CD4-positive, alpha-beta T cell treated with Interferon gamma for 1 hour (primary cell): ENCODE results near the gene C11orf54.
"Not testable (repeated sequence)": the region's sequence is repeated elsewhere in the genome, so short reads cannot be mapped to it uniquely, and the experiment has no call there.

ENCODE experiments used
- DNase-seq: peaks from one replicate; pipeline ENCODE4 v3.0.0-alpha.2; 2020

The C11orf54 gene

GRCh38 chr11:93772123-93772522 is 30.7 kb downstream of the C11orf54 start:
- no peak for DNase-seq

- DNase-seq, result no peak
These were observed 31.6 kb downstream of the C11orf54 start for GRCh38 chr11:93773045-93773477.

- DNase-seq, result no peak
These were observed 32.2 kb downstream of the C11orf54 start for GRCh38 chr11:93773601-93774200.

DNA sequence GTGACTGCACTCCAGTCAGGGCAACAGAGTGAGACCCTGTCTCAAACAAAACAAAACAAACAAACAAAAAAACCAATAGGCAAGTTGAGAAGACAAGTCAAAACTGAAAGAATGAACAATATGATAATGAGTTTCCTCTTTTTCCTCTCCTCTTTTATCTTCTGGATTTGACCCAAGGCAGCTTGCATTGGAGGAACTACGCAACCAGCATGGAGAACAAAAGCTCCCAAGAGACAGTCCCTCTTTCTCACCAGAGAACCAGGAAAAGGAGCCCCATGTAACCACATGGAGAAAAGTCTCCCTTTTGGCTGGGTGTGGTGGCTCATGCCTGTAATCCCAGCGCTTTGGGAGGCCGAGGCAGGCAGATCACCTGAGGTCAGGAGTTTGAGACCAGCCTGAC is 33.1 kb downstream of the C11orf54 start:
- DNase-seq, result not testable (repeated sequence)

DNA sequence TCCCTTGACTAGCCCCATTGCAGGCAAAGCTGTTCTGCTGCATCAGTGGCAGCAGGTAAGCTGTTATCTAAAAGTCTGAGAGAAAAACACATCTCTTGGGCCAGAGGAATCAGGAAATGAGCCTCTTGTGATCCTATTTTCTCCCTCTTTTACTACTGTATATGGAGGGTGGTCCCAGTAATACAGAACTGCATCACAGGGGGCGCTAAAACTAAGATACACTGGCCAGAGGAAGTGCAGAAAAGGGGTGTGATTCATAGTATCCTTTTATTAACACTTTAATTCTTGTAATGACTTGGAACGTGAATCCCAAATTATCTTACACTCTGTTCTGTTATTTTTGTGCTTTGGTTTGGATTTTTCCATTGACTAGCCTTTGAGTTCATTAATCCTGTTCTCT is 33.8 kb downstream of the C11orf54 start:
- DNase-seq, result no peak

- no peak for DNase-seq
These were observed 41.9 kb downstream of the C11orf54 start for GRCh38 chr11:93783362-93783761.

DNA sequence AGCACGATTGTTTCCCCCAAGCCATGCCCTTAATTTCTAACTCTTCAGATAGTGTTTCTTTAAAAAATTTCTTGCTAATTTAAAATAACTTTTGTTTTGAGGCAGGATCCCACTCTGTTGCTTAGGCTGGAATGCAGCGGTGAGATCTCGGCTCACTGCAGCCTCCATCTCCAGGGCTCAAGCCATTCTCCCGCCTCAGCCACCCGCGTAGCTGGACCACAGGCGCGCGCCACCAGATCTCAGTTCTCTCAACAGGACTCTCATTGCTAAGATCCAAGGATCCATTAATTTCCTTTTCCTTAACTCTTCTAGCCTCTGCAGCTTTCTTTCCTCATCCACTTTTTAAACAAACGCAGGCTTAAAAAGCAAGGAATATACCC is 42.3 kb downstream of the C11orf54 start:
- DNase-seq, result no peak

GRCh38 chr11:93784145-93784934 is 42.9 kb downstream of the C11orf54 start, which contains the start of gene MED17:
MED17 (plus strand) TSS chr11:93784282; CDS start chr11:93784514, 232 bp downstream.
- DNase-seq, result peak; percentile 84

GRCh38 chr11:93784935-93785360 is 43.5 kb downstream of the C11orf54 start:
- DNase-seq, result no peak

GRCh38 chr11:93791493-93791892 is 50.0 kb downstream of the C11orf54 start:
- no peak for DNase-seq

- DNase-seq, result no peak
These were observed 55.2 kb downstream of the C11orf54 start for GRCh38 chr11:93796441-93797231.

- DNase-seq, result no peak
These were observed 59.9 kb downstream of the C11orf54 start for GRCh38 chr11:93801366-93801765.

DNA sequence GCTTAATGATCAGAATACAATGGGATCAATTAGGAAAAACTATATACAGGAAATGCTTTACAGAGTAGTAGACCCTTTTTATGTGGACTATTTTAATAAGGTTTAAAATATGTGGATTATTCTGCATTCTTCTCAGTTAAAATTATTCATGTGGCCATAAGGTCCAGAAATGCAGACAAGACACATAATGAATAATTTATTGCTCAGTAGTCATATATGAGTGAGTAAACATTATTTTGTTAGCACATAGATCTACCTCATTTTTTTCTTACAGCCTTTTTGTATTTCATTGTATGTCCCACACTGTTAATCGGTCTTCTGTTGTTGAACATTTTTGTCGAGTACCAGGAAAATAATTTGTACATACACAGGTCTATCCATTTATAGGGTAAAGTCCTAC is 63.4 kb downstream of the C11orf54 start:
- DNase-seq, result no peak

- no peak for DNase-seq
These were observed 66.5 kb downstream of the C11orf54 start for GRCh38 chr11:93807980-93808379.

GRCh38 chr11:93813974-93814373 is 72.5 kb downstream of the C11orf54 start:
- no peak for DNase-seq
